GM10248 (cell line): ENCODE measurements around the gene SYMPK.

Source experiments
- CTCF ChIA-PET: fragments of 300-600 bp; sonication (Branson Sonifier 250); formaldehyde crosslinking; extraction: SDS; loops from one replicate; lab custom pipeline; 2021; ENCODE audit warnings: antibody characterized with exemption; lab: Yijun Ruan, JAX
- POLR2A ChIA-PET: fragments of 350-650 bp; sonication (Branson Sonifier 250); formaldehyde crosslinking; extraction: SDS; loops from one replicate; lab custom pipeline; 2020; ENCODE audit warnings: antibody characterized with exemption; lab: Yijun Ruan, JAX
- DNase-seq: peaks from one replicate; pipeline ENCODE4 v3.0.0; 2012; ENCODE audit errors: extremely low spot score
- CTCF ChIP-seq: IDR thresholded peaks from 2 replicates; pipeline ENCODE4 v1.5.1; 2012; ENCODE audit warnings: mild to moderate bottlenecking, low read depth; ENCODE audit errors: extremely low read depth, missing control alignments, control extremely low read depth

SYMPK gene

DNA sequence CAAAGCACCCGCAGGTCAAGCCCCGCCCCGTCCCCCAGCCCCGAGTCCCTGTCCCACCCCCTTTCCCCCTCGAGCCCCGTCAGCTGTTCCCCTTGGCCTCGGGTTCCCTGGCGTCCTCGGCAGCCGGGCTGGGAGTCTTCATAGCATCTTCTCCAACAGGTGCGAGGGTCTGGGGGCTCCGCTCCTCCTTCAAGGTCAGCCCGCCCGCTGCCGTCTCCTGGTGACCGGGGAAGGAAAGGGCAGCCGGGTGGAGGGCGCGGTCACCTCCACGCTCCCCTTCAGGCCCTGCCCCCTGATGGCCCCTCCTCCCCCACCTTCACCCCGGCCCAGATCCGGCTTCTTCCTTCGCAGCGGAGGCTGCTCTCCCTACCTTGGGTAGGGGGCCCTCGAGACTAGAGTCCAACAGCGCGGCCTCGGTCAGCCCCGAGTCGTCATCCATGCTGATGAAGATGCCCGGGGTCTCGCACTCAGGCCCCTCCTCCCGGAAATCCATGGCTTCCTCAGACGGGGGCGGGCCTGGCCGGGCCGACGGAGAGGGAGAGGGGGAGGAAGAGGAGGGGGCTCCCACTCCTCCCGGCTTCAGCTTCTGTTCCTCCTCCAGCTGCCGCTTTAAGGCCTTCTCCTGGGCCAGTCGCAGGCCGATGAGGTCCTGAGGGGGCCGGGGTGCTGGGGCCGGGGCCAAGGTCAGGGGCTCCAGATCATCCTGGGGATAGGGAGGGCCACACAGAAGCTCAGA lies 47.3 kb downstream of the SYMPK start:
- TF ChIP-seq CTCF: no peak
- POLR2A ChIA-PET: no interaction called here
- CTCF ChIA-PET: interaction anchor here (1.2 to 7.1 kb wide), 11 partner anchors 12 to 122 kb away, joined by 3 to 113 read pairs (median 17); partner anchors contain the start of genes FOXA3, QPCTL, SIX5 and SYMPK
- DNase-seq: no peak

GRCh38 chr19:45814851-45815480 lies 48.0 kb downstream of the SYMPK start, which contains the start of gene RSPH6A:
RSPH6A (minus strand) TSS chr19:45815308; CDS start chr19:45815176, 132 bp downstream.
- no peak for TF ChIP-seq CTCF
- ChIA-PET POLR2A (no interaction called here), CTCF (interaction anchor here (1.2 to 7.1 kb wide), 3 partner anchors 12 to 20 kb away, joined by 3 to 113 read pairs (median 5); no protein-coding TSS in a partner anchor)
- DNase-seq: no peak

GRCh38 chr19:45814166-45814780 lies 48.7 kb downstream of the SYMPK start:
- DNase-seq: no peak
- TF ChIP-seq CTCF: no peak
- ChIA-PET CTCF (interaction anchor here (0.8 to 7.1 kb wide), 6 partner anchors 10 to 45 kb away, joined by 3 to 113 read pairs (median 4); partner anchors contain the start of gene SIX5), POLR2A (no interaction called here)

DNA sequence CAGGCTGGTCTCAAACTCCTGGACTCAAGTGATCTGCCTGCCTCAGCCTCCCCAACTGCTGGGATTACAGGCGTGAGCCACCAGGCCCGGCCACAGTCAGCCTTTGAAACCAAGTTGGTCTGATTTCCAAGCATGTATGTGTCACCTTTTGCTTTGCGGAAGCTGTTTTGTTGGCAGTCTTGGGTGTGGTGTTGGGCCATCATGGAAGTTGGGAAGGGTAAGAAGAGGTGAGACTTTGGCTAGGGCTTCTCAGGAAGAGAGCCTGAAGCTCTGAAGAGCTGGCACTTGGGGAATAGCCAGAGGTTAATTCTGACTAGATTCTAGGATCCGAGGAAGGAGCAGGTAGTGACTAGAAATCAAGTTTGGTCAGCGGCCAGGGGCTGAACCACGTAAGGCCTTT lies 50.6 kb downstream of the SYMPK start:
- ChIA-PET CTCF (interaction anchor here (2.4 kb wide), 2 partner anchors 13 to 43 kb away, joined by 11 to 12 read pairs; partner anchors contain the start of gene SIX5), POLR2A (interaction anchor here (0.6 kb wide), 1 partner anchor 17 kb away, joined by 3 read pairs; no protein-coding TSS in a partner anchor)
- no peak for DNase-seq
- no peak for TF ChIP-seq CTCF

- ChIA-PET POLR2A (no interaction called here), CTCF (interaction anchor here (3.1 kb wide), 1 partner anchor 10 kb away, joined by 15 read pairs; no protein-coding TSS in a partner anchor)
- no peak for TF ChIP-seq CTCF
- DNase-seq: no peak
These were observed 53.2 kb downstream of the SYMPK start for GRCh38 chr19:45809643-45810159.

GRCh38 chr19:45805719-45806118 lies 57.2 kb downstream of the SYMPK start:
- ChIA-PET CTCF (interaction anchor here (1.4 to 11.7 kb wide), 3 partner anchors 10 to 36 kb away, joined by 4 to 113 read pairs (median 14); partner anchors contain the start of genes RSPH6A and SIX5), POLR2A (no interaction called here)
- no peak for TF ChIP-seq CTCF
- no peak for DNase-seq
